ENCODE measurements around the gene SNAP25. TPM values are rescaled to one million over a fixed set of nuclear protein-coding genes. Genes with fewer than 3 reads are reported as not detected.

Gene SNAP25
- total and polyA plus RNA-seq, 2 experiments from 2014 or later, result 4.0 to 6.3 TPM

DNA sequence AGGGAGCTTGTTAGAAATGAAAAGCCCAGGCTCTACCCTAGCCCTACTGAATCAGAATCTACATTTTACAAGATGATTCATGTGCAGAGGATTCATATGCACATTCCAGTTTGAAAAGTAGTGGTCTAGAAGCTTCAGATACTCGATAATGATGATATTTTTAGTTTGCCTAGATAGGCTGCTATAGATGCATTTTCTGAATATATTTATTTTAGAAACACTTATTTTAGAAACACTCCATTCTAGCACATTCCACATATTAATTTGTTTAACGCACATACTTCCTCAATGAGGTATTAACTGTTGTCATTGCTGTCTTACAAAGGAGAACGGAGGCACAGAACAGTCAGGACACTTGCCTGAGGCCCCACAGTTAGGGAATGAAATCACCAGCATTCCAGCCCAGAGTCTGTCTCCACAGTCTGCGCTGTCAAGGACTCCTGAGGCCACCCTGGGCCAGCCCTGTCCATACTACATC is 64.4 kb downstream of the SNAP25 start:
- Histone ChIP-seq H3K4me3 (no peak overlapping the region), H3K4me1 (ENCODE audit: low read depth) (no peaks in the 10 kb centered on the region), H3K36me3 (no peaks in the 10 kb centered on the region), H3K27me3 (no peaks in the 10 kb centered on the region), H3K9me3 (ENCODE audit: low read depth) (no peaks in the 10 kb centered on the region), H3K27ac (no peak overlapping the region)
- TF ChIP-seq, protein P1, sequence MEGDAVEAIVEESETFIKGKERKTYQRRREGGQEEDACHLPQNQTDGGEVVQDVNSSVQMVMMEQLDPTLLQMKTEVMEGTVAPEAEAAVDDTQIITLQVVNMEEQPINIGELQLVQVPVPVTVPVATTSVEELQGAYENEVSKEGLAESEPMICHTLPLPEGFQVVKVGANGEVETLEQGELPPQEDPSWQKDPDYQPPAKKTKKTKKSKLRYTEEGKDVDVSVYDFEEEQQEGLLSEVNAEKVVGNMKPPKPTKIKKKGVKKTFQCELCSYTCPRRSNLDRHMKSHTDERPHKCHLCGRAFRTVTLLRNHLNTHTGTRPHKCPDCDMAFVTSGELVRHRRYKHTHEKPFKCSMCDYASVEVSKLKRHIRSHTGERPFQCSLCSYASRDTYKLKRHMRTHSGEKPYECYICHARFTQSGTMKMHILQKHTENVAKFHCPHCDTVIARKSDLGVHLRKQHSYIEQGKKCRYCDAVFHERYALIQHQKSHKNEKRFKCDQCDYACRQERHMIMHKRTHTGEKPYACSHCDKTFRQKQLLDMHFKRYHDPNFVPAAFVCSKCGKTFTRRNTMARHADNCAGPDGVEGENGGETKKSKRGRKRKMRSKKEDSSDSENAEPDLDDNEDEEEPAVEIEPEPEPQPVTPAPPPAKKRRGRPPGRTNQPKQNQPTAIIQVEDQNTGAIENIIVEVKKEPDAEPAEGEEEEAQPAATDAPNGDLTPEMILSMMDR (IDR thresholded peaks at IDR 0.05; ENCODE audit: low read depth, low read length), result no peak
- DNase-seq (ENCODE audit: low read depth in 1 of 2, low spot score in 1 of 2), result no peak

DNA sequence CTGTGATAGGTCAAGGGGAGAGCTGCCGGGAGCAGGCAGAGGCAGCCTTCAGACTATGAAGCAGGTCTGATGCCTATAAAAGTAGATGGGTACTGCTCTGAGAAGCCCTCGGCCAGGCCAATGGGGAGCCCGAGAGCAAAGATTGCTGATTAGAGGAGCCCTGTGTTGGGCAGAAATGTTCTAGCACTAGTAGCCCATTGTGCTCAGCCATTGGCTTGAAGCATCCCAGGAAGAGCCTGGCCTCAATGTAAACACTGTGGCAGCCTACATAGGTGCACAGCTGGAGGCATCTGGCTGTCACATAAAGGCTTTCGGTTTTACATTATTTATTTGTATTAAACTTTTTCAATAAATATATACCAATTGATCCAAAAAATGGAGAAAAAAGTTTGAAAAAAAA is 67.7 kb downstream of the SNAP25 start:
- no peaks in the 10 kb centered on the region for H3K9me3 ChIP-seq (ENCODE audit: low read depth)
- no peaks in the 10 kb centered on the region for H3K4me1 ChIP-seq (ENCODE audit: low read depth)
- no peak overlapping the region for H3K27ac ChIP-seq
- TF ChIP-seq, protein P1 (IDR thresholded peaks at IDR 0.05; ENCODE audit: low read depth, low read length), result no peak
- DNase-seq (ENCODE audit: low read depth in 1 of 2, low spot score in 1 of 2), result no peak
- no peaks in the 10 kb centered on the region for H3K36me3 ChIP-seq
- H3K4me3 ChIP-seq, result no peak overlapping the region
- no peaks in the 10 kb centered on the region for H3K27me3 ChIP-seq

DNA sequence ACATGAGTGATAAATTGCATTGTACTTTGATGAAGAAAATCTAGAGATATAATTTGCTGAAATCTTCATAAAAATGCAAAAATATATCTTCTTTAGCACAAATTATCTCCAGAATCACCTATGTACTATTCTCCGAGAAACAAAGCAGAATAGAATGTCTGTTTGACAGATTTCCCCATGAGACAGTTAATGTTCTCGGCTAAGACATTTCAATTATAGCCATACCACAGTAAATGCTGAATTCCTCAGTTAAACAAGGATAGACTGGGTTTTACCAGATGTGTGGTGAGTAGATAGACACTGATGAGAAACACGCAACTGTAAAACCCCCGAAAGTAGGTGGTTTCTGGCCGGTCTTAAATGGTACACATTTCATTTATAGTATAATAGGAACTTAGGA is 69.8 kb downstream of the SNAP25 start:
- TF ChIP-seq, protein P1 (IDR thresholded peaks at IDR 0.05; ENCODE audit: low read depth, low read length), result no peak
- Histone ChIP-seq H3K27ac (no peak overlapping the region), H3K27me3 (no peaks in the 10 kb centered on the region), H3K9me3 (ENCODE audit: low read depth) (no peaks in the 10 kb centered on the region), H3K36me3 (no peaks in the 10 kb centered on the region), H3K4me1 (ENCODE audit: low read depth) (no peaks in the 10 kb centered on the region), H3K4me3 (no peak overlapping the region)
- no peak for DNase-seq (ENCODE audit: low read depth in 1 of 2, low spot score in 1 of 2)

DNA sequence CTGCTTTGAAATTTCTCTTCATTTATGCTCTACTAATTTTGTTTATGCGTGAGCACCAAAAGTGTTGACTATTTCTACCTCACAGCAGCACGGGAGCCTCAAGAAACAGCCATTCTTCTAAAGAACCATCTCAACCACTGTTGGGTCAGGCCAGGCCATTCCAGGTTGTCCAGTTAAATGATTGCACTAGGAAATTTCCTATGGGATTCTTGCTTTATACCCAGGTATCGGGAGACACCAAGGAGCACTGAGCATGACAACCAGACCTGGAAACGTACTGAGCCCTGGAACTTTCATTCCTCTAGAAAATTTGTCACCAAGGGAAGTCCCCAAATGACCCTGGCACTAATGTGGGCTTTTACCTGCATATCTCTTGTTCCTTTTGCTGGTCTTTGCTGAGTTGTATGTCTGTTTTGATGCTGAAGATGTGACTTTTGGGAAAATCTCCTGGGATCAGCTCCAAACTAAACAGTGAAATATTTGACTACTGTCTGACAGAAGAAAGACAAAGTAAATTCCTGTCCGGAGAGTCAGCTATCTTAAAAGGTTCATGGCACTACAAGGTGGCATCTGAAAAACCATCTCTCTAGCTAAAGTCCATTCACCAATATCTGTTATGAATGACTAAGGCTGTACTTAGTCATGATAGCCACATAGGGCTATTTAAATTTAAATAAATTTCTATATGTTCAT is 70.5 kb downstream of the SNAP25 start:
- Histone ChIP-seq H3K4me1 (ENCODE audit: low read depth) (no peaks in the 10 kb centered on the region), H3K27ac (no peak overlapping the region), H3K9me3 (ENCODE audit: low read depth) (no peaks in the 10 kb centered on the region), H3K36me3 (no peaks in the 10 kb centered on the region), H3K4me3 (no peak overlapping the region), H3K27me3 (no peaks in the 10 kb centered on the region)
- TF ChIP-seq, protein P1 (IDR thresholded peaks at IDR 0.05; ENCODE audit: low read depth, low read length), result no peak
- DNase-seq (ENCODE audit: low read depth in 1 of 2, low spot score in 1 of 2), result no peak

DNA sequence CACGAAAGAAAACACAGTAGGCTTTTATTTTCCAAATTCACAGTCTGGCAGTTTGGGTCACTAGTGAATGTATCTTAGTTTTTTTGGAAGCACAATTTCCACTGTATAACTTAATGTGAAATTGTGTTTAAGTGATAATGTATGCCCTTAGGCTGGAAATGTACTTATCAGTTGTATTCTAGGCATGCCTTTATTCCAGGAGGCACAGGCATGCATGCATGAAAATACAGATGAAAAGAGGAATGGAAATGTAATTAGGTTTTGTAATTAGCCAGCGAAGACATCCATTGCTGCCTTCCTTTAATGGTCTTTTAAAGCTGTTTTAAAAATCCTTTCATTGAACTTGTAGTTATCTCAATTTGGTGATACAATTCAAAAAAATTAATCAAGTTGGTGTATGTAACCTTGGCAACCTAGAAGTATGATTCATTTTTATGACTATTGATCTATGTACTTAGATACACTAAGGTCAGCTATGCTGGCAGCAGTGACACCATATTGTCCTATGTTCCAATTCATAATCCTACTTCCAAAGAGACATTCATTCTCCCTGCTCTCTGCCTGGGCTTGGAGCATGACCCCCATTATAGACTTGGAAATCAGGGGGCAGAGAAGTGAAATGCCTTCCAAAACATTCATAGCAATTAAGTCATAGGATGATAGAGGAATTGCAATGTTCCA is 73.1 kb downstream of the SNAP25 start:
- DNase-seq (ENCODE audit: low read depth in 1 of 2, low spot score in 1 of 2), result no peak
- TF ChIP-seq, protein P1 (IDR thresholded peaks at IDR 0.05; ENCODE audit: low read depth, low read length), result no peak
- H3K27me3 ChIP-seq, result no peaks in the 10 kb centered on the region
- no peaks in the 10 kb centered on the region for H3K4me1 ChIP-seq (ENCODE audit: low read depth)
- no peaks in the 10 kb centered on the region for H3K36me3 ChIP-seq
- H3K4me3 ChIP-seq, result no peak overlapping the region
- no peaks in the 10 kb centered on the region for H3K9me3 ChIP-seq (ENCODE audit: low read depth)
- H3K27ac ChIP-seq, result no peak overlapping the region

All from cardiac muscle cell (in vitro differentiated cells and primary cell).